H7 (cell line): Measurements from ENCODE around the gene RAD23B. TPM values are rescaled to one million over a fixed set of nuclear protein-coding genes. Genes with fewer than 3 reads are reported as not detected.
"Not testable (repeated sequence)": the region's sequence is repeated elsewhere in the genome, so short reads cannot be mapped to it uniquely, and the experiment has no call there.

Experiments
- DNase-seq: peaks from one replicate; pipeline ENCODE4 v3.0.0; 2012
- H3K27me3 ChIP-seq: 2 replicates; pipeline ENCODE4 v1.6.0; 2011; ENCODE audit warnings: mild to moderate bottlenecking, low read length; ENCODE audit not compliant: control insufficient read depth, insufficient read depth
- H3K36me3 ChIP-seq: replicated peaks from 2 replicates; pipeline ENCODE4 v1.5.1; 2011; ENCODE audit warnings: low read length; ENCODE audit not compliant: control insufficient read depth, insufficient read depth
- H3K4me3 ChIP-seq: 2 replicates; pipeline ENCODE4 v1.5.1; 2011; ENCODE audit warnings: low read depth, mild to moderate bottlenecking, control low read depth, low read length, moderate library complexity; ENCODE audit not compliant: insufficient read depth
- total RNA-seq: library from RNA; depleted of rRNA; stranded (reverse); fragments of >200 nt; shearing (Covaris generic); gene quantifications from 2 replicates; pipeline ENCODE4 v1.2.3, GENCODE V29; 2014

RAD23B gene
- total RNA-seq, 1 experiment from 2014 or later: 137 TPM

DNA sequence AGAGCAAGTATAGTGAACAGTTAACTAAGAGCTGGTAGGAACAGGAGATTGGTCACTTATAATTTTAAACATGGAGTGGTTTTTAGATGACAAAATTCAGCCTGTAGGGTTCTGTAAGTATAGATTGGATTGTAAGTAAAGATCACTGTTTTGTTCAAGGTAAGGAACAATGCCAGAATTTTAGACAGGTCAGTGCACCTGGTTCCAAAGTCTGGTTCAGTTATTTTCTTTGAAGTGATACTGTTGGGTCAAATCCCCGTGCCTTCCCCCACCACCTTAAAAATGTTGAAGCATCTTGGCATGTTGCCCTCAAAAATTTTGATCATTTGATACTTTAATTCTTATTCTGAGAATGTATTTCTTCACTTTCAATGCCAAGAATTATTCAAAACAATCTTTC, 12.9 kb downstream of the RAD23B start:
- DNase-seq: no peak
- Histone ChIP-seq H3K36me3 (peaks cover 2% of the 10 kb centered on the region), H3K4me3 (no peak overlapping the region), H3K27me3 (no peaks in the 10 kb centered on the region)

DNA sequence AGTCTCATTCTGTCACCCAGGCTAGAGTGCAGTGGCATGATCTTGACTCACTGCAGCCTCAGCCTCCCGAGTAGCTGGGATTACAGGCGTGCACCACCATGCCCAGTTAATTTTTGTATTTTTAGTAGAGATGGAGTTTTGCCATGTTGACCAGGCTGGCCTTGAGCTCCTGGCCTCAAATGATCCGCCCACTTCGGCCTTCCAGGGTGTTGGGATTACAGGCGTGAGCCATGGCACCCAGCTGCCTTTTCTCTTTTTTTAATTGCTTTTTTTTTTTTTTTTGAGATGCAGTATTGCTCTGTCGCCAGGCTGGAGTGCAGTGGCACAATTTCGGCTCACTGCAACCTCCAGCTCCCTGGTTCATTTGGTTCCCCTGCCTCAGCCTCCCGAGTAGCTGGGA, 13.5 kb downstream of the RAD23B start:
- DNase-seq, H3K36me3 ChIP-seq, H3K27me3 ChIP-seq, H3K4me3 ChIP-seq: not testable (repeated sequence)

DNA sequence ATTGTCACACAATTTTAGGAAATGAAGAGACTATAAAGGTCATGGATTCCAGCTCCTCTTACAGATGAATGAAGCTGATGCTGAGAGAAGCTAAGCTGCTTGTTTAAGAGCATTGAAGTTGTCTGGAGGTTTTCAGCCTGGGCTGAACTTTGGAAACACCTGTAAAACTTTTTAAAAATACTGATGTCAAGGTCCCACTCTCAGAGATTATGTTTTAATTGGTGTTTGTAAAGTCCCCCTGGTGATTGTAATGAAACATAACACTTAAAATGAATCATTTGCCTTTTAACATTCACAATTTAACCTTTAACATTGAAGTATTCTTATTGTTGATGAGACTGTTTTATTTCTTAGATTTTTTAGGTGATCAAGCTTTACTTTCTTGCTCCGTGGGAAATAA, 16.4 kb downstream of the RAD23B start:
- Histone ChIP-seq H3K4me3 (no peak overlapping the region), H3K27me3 (no peaks in the 10 kb centered on the region), H3K36me3 (peaks cover 4% of the 10 kb centered on the region)
- DNase-seq: no peak

DNA sequence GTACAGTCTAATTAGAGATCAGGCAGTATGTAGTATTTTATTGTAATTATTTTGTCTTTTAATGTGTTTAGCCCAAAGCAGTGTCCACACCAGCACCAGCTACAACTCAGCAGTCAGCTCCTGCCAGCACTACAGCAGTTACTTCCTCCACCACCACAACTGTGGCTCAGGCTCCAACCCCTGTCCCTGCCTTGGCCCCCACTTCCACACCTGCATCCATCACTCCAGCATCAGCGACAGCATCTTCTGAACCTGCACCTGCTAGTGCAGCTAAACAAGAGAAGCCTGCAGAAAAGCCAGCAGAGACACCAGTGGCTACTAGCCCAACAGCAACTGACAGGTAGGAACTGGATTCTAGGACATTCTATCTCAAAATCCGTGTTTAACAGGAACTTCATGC, 23.2 kb downstream of the RAD23B start:
- no peak for DNase-seq
- Histone ChIP-seq H3K27me3 (no peaks in the 10 kb centered on the region), H3K4me3 (no peak overlapping the region), H3K36me3 (peaks cover 22% of the 10 kb centered on the region)

DNA sequence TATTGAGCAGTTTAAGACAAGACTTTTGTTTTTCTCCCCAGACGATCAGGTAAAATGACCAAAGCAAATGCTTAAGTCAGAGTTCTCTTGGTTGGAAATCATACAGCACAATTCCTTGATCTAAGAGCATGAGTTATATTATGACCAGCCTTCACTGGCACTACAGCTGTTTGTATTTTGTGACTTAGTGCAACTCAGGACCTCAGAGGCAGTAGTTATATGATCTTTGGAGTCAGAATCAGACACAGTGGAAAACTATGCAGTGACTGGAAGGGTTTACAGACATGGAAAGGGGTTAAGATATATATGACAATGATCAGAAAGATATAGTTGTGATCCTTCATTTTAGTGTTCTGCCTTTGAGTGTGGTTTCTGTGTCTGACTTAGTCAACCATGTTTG, 24.3 kb downstream of the RAD23B start:
- H3K4me3 ChIP-seq: no peak overlapping the region
- no peaks in the 10 kb centered on the region for H3K27me3 ChIP-seq
- no peak for DNase-seq
- H3K36me3 ChIP-seq: peaks cover 25% of the 10 kb centered on the region

DNA sequence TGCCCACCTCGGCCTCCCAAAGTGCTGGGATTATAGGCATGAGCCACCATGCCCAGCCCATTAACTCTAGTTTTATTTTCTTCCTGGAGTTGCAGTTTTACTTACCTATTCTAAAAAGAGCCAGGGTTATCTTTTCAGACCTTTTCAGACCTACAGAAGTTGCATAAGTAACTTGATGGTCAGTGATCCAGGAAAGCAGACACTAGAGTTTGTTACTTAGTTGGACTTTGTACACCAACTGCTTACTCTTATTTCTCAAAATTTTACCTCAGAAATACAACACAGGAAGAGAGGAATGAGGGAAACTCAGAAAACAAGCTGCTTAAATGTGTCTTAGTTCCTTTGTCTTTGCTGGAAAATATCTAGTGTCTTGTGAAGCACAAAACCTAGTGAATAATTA, 25.4 kb downstream of the RAD23B start:
- no peak for DNase-seq
- Histone ChIP-seq H3K4me3 (no peak overlapping the region), H3K36me3 (peaks cover 28% of the 10 kb centered on the region), H3K27me3 (no peaks in the 10 kb centered on the region)

DNA sequence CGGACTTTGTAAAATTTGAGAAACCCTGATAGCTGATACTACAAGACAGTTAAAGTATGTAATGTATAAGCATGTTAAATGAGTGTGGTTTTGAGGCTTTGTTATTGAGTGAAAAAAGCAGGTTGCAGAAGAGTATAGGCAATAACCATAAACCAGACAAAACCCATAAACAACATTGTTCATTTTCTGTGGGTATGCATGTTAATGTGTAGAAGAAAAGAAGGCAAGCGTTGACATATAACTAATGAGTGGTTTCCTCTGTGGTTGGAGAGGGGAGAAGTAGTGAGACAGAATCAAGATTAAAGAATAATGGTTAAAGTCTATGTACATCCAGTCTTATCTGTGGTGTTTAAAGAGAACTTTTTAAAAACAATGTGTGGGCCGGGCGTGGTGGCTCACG, 26.2 kb downstream of the RAD23B start:
- Histone ChIP-seq H3K36me3 (peaks cover 28% of the 10 kb centered on the region), H3K27me3 (no peaks in the 10 kb centered on the region), H3K4me3 (no peak overlapping the region)
- no peak for DNase-seq

DNA sequence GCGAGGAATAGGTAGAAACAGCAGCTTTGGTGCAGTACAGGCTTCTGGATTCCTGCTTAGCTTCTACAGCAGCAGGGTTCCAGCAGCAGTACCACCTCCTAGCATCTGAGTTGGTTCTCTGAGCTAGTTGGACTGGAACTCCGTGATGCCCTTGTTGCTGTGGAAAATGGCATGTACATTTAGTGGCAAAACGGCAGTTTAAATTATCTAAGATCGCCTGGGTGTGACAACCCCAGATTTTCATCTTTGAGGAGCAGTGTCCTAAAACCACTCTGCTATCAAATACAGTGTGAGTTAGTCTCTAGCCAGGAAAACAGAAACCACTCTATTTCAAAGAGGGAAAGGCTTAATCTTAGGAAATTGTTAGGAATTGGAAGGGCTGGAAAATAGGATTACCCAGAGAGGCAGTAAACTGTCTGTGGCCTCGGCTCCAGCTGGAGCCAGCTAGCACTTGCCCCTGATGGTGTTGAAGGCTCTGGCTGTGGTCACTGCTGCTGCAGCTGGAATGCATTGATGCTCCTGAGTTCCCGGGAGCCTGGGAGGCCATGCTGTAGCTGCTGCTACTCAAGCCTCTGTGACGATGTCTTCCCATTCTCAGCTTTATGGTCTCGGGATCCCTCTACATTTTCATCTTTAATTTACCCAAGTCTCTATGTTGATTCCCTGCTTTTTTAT, 29.4 kb downstream of the RAD23B start:
- Histone ChIP-seq H3K4me3 (no peak overlapping the region), H3K27me3 (no peaks in the 10 kb centered on the region), H3K36me3 (peaks cover 14% of the 10 kb centered on the region)
- DNase-seq: peak; percentile 16

DNA sequence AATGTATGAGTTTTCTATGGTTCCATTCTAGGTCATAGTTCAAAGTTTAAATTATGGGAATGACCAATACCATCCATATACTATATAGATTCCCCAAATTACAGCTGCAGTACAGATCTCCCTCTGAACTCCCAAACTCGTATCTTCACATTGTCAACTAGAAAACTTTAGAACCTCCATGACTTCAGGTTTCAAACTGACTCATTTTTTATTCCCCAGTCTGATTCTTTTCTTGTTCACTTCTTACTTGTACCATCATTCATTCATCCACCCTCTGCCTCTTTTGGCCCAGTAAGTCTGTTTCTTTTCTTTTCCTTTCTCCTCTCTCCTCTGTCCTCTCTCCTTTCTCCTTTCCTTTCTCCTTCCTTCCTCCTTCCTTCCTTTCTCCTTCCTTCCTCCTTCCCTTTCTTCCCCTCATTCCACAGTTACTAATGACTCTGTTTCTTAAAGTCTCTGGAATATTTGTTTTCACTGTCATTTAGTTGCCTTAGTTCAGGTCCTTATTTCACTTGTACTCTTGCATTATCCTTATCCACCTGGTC, 30.5 kb downstream of the RAD23B start:
- Histone ChIP-seq H3K27me3 (no peaks in the 10 kb centered on the region), H3K36me3 (peaks cover 12% of the 10 kb centered on the region)

DNA sequence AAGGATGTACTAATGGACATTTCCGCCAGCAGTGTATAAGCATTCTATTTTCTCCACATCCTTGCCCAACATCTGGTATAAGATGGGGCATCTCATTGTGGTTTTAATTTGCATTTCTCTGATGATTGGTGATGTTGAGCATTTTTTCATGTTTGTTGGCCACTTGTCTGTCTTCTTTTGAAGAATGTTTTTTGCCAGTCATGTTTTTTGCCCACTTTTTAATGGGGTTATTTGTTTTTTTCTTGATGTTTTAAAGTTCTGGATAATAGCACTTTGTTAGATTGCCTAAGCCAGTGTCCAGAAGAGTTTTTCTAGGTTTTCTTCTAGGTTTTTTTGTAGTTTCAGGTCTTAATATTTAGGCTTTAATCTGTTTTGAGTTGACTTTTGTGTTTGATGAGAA, 31.7 kb downstream of the RAD23B start:
- peaks cover 9% of the 10 kb centered on the region for H3K36me3 ChIP-seq
- H3K4me3 ChIP-seq: no peak overlapping the region
- no peak for DNase-seq
- H3K27me3 ChIP-seq: no peaks in the 10 kb centered on the region

More for the DNA sequence above, 30.5 kb downstream of the RAD23B start:
- H3K4me3 ChIP-seq: no peak overlapping the region
- DNase-seq: no peak

DNA sequence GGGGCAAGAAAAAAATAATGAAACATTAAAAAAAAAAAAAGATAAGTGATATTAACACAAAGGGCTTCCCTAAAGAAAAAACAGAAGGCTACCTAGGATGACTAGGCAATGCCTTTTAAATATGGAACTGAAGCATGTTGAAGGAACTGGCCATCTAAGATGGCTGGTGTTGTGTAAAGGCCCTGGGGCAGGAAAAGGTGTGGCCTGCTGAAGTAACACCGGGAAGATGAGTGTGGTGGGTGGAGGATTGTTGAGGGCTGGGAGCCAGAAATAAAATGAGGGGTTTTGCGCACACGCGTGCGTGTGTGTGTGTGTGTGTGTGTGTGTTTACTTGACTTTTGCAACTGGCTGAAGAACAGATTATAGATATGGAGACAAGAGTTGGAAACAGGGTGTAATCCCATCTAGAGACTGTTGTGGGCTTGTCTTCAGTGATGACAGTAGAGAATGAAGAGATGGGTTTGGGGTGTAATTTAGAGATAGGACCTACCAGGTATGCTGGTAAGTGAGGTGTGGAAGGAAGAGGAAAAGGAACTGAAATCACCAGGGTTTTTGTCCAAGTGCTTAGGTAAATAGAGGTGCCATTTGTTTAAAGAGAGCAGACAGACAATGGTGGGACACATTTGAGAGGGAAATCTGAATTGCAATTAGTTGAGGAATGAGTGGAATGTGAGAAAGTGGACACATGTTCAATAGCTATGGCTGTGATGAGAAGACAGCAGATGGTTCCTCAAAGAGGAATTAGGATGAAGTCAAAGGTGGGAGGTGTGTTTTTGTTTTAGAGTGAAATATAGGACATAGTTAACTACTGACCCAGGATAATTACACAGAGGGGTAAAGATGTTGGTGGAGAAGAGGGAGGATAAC, 33.9 kb downstream of the RAD23B start:
- H3K36me3 ChIP-seq: peaks cover 9% of the 10 kb centered on the region
- DNase-seq: no peak
- H3K4me3 ChIP-seq: no peak overlapping the region
- no peaks in the 10 kb centered on the region for H3K27me3 ChIP-seq

DNA sequence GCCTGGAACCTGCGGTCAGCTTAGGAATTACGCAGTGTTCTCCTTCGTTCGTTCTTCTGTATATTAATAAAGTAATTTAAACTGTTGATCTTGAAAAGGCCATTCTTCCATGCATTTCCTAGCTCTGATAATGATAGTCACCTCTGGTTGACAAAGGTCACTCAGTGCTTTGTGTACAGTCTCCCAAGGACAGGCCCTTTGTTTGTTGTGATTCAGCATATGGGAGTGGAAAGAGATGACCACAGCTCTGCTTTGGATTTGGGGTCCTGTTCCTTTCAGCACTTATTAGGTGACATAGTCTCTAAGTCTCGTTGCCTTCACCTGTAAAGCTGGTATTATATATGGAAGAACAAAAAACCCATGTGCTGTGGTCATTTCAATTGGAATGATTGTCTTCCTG, 39.6 kb downstream of the RAD23B start:
- Histone ChIP-seq H3K4me3 (no peak overlapping the region), H3K27me3 (no peaks in the 10 kb centered on the region), H3K36me3 (peaks cover 9% of the 10 kb centered on the region)
- DNase-seq: no peak

DNA sequence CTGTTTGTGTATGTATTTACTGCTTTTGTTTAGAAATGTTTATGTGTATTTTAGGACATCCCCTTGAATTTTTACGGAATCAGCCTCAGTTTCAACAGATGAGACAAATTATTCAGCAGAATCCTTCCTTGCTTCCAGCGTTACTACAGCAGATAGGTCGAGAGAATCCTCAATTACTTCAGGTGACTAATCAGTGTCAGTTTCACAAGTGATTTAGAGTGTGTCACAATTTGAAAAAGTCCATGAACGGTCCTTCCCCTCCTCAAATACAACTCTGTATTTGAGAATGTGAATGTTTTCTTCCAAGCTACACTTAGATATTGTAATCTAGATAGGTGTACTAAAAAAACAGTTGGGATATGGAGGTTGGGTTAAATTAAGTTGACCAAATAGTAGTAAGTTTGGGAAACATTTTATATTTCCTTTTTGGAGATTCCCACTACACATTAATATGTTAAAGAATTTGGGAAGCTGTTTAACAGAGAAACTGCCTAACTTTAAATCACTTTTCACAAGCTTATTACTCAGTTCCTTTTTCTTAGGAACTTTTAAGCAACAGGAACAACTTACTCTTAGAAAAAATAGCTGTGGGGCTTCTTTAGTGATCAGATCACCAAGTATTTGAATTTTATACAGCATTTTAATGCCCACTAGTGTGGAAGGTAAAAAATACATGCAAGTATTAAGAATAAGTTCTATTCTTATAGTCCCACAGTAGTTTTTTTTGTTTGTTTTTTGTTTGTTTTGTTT, 40.9 kb downstream of the RAD23B start:
- peaks cover 10% of the 10 kb centered on the region for H3K36me3 ChIP-seq
- no peak for DNase-seq

DNA sequence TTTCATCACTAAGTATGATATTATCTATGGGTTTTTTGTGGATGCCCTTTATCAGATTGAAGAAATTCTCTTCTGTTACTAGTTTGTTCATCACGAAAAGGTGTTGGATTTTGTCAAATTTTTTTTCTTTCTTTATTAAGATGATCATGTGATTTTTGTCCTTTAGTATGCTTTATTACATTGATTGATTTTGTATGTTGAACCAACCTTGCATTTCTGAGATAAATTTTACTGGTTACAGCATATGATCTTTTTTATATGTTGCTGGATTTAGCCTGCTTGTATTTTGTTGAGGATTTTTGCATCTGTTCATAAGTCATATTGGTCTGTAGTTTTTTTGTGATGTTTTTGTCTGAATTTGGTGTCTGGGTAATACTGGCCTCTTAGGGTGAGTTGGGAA, 42.8 kb downstream of the RAD23B start:
- H3K27me3 ChIP-seq: no peaks in the 10 kb centered on the region
- DNase-seq: no peak
- no peak overlapping the region for H3K4me3 ChIP-seq
- peaks cover 10% of the 10 kb centered on the region for H3K36me3 ChIP-seq

More for the DNA sequence above, 40.9 kb downstream of the RAD23B start:
- Histone ChIP-seq H3K27me3 (no peaks in the 10 kb centered on the region), H3K4me3 (no peak overlapping the region)
